RWPE1 (cell line): ENCODE measurements around the gene CDKL1.
"Not testable (repeated sequence)": the region's sequence is repeated elsewhere in the genome, so short reads cannot be mapped to it uniquely, and the experiment has no call there.

Experiments
- CTCF ChIA-PET: fragments of 350-600 bp; sonication (Branson Sonifier 250); formaldehyde crosslinking; extraction: SDS; loops from one replicate; lab custom pipeline; 2021; lab: Yijun Ruan, JAX
- POLR2A ChIA-PET: fragments of 400-600 bp; formaldehyde crosslinking; extraction: SDS; loops from one replicate; lab custom pipeline; 2020; ENCODE audit warnings: antibody characterized with exemption; ENCODE audit not compliant: low non-redundant PET; lab: Yijun Ruan, JAX
- DNase-seq: peaks from one replicate; pipeline ENCODE4 v3.0.0; 2012; ENCODE audit warnings: low spot score
- H3K27ac ChIP-seq: fragments of 450-650 bp; 2 replicates; pipeline ENCODE4 v1.5.1; 2017
- TF ChIP-seq, protein P1 (sequence below): fragments of 450-650 bp; conservative IDR thresholded peaks from 2 replicates; pipeline ENCODE4 v1.5.1; 2017; ENCODE audit warnings: low read depth, mild to moderate bottlenecking

The CDKL1 gene

DNA sequence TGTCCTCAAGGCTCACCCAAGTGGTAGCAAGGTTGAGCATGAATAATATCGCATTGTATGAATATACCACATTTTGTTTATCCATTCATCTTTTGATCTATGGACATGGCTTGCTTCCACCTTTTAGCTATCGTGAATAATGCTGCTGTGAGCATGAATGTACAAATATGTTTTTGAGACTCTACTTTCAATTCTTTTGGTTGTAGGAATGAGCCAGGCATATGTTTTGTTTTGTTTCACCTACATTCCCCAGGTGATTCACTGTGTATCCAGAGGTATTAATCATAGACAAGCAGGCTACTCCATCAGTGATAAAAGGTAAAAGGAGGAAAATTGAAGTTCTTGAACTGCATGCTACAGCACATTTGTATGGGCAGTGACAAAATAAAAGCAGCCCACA is 35.8 kb downstream of the CDKL1 start:
- POLR2A ChIA-PET, result no interaction called here
- TF ChIP-seq, protein P1, sequence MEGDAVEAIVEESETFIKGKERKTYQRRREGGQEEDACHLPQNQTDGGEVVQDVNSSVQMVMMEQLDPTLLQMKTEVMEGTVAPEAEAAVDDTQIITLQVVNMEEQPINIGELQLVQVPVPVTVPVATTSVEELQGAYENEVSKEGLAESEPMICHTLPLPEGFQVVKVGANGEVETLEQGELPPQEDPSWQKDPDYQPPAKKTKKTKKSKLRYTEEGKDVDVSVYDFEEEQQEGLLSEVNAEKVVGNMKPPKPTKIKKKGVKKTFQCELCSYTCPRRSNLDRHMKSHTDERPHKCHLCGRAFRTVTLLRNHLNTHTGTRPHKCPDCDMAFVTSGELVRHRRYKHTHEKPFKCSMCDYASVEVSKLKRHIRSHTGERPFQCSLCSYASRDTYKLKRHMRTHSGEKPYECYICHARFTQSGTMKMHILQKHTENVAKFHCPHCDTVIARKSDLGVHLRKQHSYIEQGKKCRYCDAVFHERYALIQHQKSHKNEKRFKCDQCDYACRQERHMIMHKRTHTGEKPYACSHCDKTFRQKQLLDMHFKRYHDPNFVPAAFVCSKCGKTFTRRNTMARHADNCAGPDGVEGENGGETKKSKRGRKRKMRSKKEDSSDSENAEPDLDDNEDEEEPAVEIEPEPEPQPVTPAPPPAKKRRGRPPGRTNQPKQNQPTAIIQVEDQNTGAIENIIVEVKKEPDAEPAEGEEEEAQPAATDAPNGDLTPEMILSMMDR, result no peak
- H3K27ac ChIP-seq, result no peak overlapping the region
- CTCF ChIA-PET, result no interaction called here
- DNase-seq, result peak; percentile 68

DNA sequence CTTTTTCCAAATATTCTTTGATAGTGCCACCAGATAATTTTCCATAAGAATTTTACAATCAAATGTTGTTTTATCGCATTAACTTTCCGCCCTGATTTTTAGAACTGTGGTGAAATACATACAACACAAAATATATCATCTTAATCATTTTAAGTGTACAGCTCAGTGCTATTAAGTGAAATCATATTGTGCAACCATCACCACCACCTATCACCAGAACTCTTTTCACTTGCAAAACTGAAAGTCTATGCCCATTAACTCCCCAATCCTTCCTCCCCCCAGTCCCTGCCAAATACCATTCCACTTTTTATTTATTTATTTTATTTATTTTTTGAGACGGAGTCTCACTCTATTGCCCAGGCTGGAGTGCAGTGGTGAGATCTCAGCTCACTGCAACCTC is 36.6 kb downstream of the CDKL1 start:
- TF ChIP-seq, protein P1, result no peak
- H3K27ac ChIP-seq, result no peak overlapping the region
- ChIA-PET CTCF (interaction anchor here (0.6 kb wide), 1 partner anchor 508 kb away, joined by 3 read pairs; the partner anchor contains the start of gene NEMF), POLR2A (no interaction called here)
- DNase-seq, result no peak

DNA sequence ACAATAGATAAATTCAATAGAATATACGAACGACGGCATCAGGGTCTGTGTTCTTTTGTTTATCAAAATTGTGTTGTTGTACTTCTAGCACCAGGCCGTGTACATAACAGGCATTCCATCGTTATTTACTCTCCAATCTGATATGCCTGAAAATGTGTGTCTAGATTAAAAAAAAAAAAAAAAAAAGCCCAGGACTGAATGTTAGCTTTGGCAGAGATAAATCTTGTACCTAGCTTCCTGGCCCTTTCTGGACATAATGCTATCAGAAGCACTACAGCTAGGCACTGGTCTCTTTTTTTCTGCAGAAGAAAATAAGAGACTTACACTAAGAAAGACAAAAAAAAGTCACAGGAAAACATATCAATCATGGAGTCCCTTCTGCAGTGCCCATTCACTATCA is 37.0 kb downstream of the CDKL1 start:
- POLR2A ChIA-PET, result no interaction called here
- CTCF ChIA-PET, result interaction anchor here (0.6 kb wide), 1 partner anchor 507 kb away, joined by 3 read pairs; the partner anchor contains the start of gene NEMF
- TF ChIP-seq, protein P1, result no peak
- DNase-seq, result no peak
- no peak overlapping the region for H3K27ac ChIP-seq

DNA sequence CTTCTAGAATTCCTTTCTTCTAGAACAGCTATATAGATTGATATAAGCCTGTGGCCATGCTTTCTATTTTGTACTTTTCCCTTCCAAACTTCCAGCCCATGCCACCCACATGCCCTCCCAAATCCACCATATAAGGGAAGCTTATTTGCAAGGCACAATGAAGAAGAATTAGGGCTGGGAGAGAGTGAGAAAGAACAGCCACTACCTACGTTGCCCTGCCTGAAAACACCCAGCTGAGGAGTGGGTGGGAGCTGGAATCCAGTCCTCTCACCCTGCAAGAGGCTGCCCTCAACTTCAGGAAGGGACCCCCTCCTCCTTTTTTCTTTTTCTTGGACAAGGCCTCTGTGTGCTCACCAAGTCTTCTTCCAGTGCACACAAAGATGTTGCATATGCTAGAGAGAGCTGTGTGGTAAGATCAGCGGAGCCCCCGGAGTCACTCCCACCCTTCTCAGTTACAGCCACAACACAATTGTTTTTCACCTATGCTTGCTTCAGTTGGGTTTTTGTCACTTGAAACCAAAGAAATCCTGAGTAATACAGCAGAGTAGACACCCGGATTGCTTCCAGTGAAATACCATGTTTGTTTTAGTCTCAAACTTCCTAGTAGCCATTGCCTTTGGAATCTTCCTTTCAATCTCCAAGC is 38.8 kb downstream of the CDKL1 start:
- H3K27ac ChIP-seq, result no peak overlapping the region
- CTCF ChIA-PET, result interaction anchor here (0.6 kb wide), 1 partner anchor 140 kb away, joined by 3 read pairs; no protein-coding TSS in a partner anchor
- TF ChIP-seq, protein P1, result no peak
- DNase-seq, result no peak
- POLR2A ChIA-PET, result no interaction called here

DNA sequence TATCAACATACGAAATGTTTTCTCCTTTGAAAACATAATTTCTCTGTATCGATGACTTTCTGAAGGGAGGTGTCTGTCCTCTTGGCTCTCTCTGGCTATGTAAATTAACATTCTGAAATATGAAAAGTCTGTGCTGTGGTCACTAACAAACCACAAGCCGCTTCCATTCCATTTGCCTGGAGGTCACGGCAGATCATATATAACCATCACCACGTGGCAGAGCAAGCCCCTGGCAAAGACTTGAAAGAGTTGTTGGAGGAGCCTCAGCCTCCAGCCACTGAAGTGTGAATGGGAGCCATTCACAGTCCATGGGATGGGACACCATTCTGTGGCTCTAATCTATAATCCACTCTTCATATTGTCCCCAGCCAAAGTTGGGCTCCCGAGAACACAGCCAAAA is 39.6 kb downstream of the CDKL1 start:
- POLR2A ChIA-PET, result no interaction called here
- DNase-seq, result no peak
- H3K27ac ChIP-seq, result no peak overlapping the region
- TF ChIP-seq, protein P1, result no peak
- CTCF ChIA-PET, result no interaction called here

DNA sequence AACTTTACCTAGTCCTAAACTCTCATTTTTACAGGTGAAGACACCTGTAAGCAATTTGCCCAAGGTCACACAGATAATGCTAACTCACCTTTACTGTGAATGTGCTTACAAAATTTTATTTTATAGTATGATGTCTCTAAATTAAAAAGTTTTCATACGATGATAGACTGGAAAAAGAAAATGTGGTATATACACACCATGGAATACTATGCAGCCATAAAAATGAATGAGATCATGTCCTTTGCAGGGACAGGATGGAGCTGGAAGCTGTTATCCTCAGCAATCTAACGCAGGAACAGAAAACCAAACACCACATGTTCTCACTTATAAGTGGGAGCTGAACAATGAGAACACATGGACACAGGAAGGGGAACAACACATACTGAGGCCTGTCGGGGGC is 40.4 kb downstream of the CDKL1 start:
- POLR2A ChIA-PET, DNase-seq, H3K27ac ChIP-seq, CTCF ChIA-PET: not testable (repeated sequence)

DNA sequence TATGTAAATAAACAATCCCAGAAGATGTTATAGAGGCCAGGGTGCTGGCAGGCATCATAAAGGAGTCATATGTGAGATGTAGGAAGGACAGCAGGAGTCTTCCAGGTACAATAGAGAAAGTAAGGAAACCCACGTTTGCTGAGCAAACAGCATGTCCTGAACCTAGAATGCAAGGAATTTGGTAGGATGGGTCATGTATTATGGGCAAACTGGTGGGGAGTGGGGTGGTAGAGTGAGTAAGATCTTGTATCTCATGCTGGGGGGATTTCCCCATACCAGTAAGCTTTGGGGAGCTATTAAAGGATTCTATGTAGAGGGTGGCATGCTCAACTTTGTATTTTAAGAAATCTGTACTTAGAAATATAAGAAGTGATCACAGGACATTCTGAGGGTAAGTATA is 41.0 kb downstream of the CDKL1 start:
- TF ChIP-seq, protein P1, result no peak
- no peak for DNase-seq
- POLR2A ChIA-PET, result no interaction called here
- H3K27ac ChIP-seq, result no peak overlapping the region
- CTCF ChIA-PET, result interaction anchor here (0.6 kb wide), 1 partner anchor 502 kb away, joined by 4 read pairs; no protein-coding TSS in a partner anchor
